Transverse colon (tissue), 3 donors: ENCODE results near the gene CPN1.

Experiments used
- POLR2A ChIP-seq: fragments of 450-650 bp; IDR thresholded peaks from one replicate; pipeline ENCODE4 v1.6.1; 2016; ENCODE audit warnings: antibody characterized with exemption, mild to moderate bottlenecking, moderate library complexity
- POLR2AphosphoS5 ChIP-seq, 3 donors: sonication (generic); formaldehyde crosslinking; IDR thresholded peaks; one replicate each; pipeline ENCODE4 v1.6.1; 2016; ENCODE audit warnings: antibody characterized with exemption in 3 of 3

- TF ChIP-seq POLR2AphosphoS5 (IDR thresholded peaks at IDR 0.05) (no peak), POLR2A (no peak)
These were observed 47.8 kb upstream of the CPN1 start for GRCh38 chr10:100129424-100129823.
